AG04449 (cell line): ENCODE data around the gene NCAM1.

Experiments
- CTCF ChIA-PET: fragments of 350-600 bp; formaldehyde crosslinking; extraction: SDS; loops from one replicate; lab custom pipeline; 2021; ENCODE audit warnings: antibody characterized with exemption; lab: Yijun Ruan, JAX
- POLR2A ChIA-PET: fragments of 400-600, 350-600 bp; formaldehyde crosslinking; extraction: SDS; loops from one replicate; lab custom pipeline; 2020; ENCODE audit warnings: antibody characterized with exemption, inconsistent platforms; lab: Yijun Ruan, JAX
- DNase-seq: peaks from one replicate; pipeline ENCODE4 v3.0.0-alpha.2; 2010; ENCODE audit warnings: low read depth, low spot score
- H3K4me3 ChIP-seq: 2 replicates; pipeline ENCODE4 v1.5.1; 2011; ENCODE audit warnings: low read depth, mild to moderate bottlenecking, control low read depth, low read length
- CTCF ChIP-seq: IDR thresholded peaks from one replicate; pipeline ENCODE4 v1.5.1; 2011; ENCODE audit warnings: mild to moderate bottlenecking, moderate library complexity, low read length, control low read depth, inconsistent platforms; ENCODE audit not compliant: insufficient read depth; ENCODE audit errors: missing control alignments

The NCAM1 gene

GRCh38 chr11:113276466-113276865, 315.2 kb downstream of the NCAM1 start:
- H3K4me3 ChIP-seq = no peak overlapping the region
- CTCF ChIA-PET = no interaction called here
- POLR2A ChIA-PET = no interaction called here
- no peak for TF ChIP-seq CTCF
- no peak for DNase-seq

- no peak for DNase-seq
- no peak overlapping the region for H3K4me3 ChIP-seq
- POLR2A ChIA-PET = no interaction called here
- no peak for TF ChIP-seq CTCF
- CTCF ChIA-PET = interaction anchor here (1.6 kb wide), 1 partner anchor 11 kb away, joined by 7 read pairs; no protein-coding TSS in a partner anchor
Observed at GRCh38 chr11:113277907-113278306, 316.7 kb downstream of the NCAM1 start.

- ChIA-PET CTCF (interaction anchor here (1.6 kb wide), 1 partner anchor 11 kb away, joined by 7 read pairs; no protein-coding TSS in a partner anchor), POLR2A (no interaction called here)
- H3K4me3 ChIP-seq = no peak overlapping the region
- no peak for DNase-seq
- TF ChIP-seq CTCF = no peak
Observed at GRCh38 chr11:113278481-113278880, 317.3 kb downstream of the NCAM1 start.

- no peak for TF ChIP-seq CTCF
- DNase-seq = no peak
- ChIA-PET POLR2A (no interaction called here), CTCF (interaction anchor here (1.6 kb wide), 1 partner anchor 10 kb away, joined by 7 read pairs; no protein-coding TSS in a partner anchor)
- H3K4me3 ChIP-seq = no peak overlapping the region
Observed at GRCh38 chr11:113278925-113279324, 317.7 kb downstream of the NCAM1 start.

GRCh38 chr11:113279591-113279990, 318.4 kb downstream of the NCAM1 start:
- ChIA-PET CTCF (interaction anchor here (1.6 kb wide), 1 partner anchor 10 kb away, joined by 7 read pairs; no protein-coding TSS in a partner anchor), POLR2A (no interaction called here)
- no peak overlapping the region for H3K4me3 ChIP-seq
- DNase-seq = no peak
- no peak for TF ChIP-seq CTCF

- no peak overlapping the region for H3K4me3 ChIP-seq
- no peak for TF ChIP-seq CTCF
- DNase-seq = no peak
- POLR2A ChIA-PET = no interaction called here
- CTCF ChIA-PET = interaction anchor here (1.9 to 2.1 kb wide), 2 partner anchors 9 to 693 kb away, joined by 5 to 9 read pairs; no protein-coding TSS in a partner anchor
Observed at GRCh38 chr11:113281052-113281725, 320.0 kb downstream of the NCAM1 start.
